T-cell (primary cell): ENCODE data around the gene DMP1. TPM values are rescaled to one million over a fixed set of nuclear protein-coding genes. Genes with fewer than 3 reads are reported as not detected.
"Not testable (repeated sequence)": the region's sequence is repeated elsewhere in the genome, so short reads cannot be mapped to it uniquely, and the experiment has no call there.

Source experiments
- ATAC-seq, 4 experiments: fragments of 200-7000 bp in 3 of 4; fragments of 150-1000 bp in 1 of 4; cut with Tn5 transposase; replicated peaks in 1 of 4; 1 replicate in 3 of 4; 2 replicates in 1 of 4; pipeline ENCODE4 v1.10.0; 2021; ENCODE audit warnings: moderate library complexity in 3 of 4, mild to moderate bottlenecking in 2 of 4, moderate number of reproducible peaks in 1 of 4
- CTCF ChIA-PET, 2 donors: fragments of 300-600 bp; sonication (Branson Sonifier 250); formaldehyde crosslinking; loops; one replicate each; lab custom pipeline; 2022; ENCODE audit warnings: antibody characterized with exemption in 2 of 2; lab: Charles Lee
- POLR2A ChIA-PET, 2 donors: fragments of 300-600 bp; sonication (Branson Sonifier 250); formaldehyde crosslinking; loops; one replicate each; lab custom pipeline; 2022; ENCODE audit warnings: antibody characterized with exemption in 2 of 2; lab: Charles Lee
- DNase-seq, 35 experiments: peaks; one replicate each; pipeline versions ENCODE4 v3.0.0 to v3.0.0-alpha.2; 2013 to 2023
- H3K27ac ChIP-seq: one replicate; pipeline ENCODE4 v1.5.1; 2013; ENCODE audit warnings: low read length
- H3K27me3 ChIP-seq, 2 experiments: replicated peaks in 1 of 2; 1 replicate in 1 of 2; 2 replicates in 1 of 2; pipeline versions ENCODE4 v1.6.1 to v1.7.0; 2013; ENCODE audit warnings: low read length in 1 of 2, mixed read lengths in 1 of 2; ENCODE audit not compliant: control insufficient read depth in 2 of 2, insufficient read depth in 2 of 2; ENCODE audit errors: extremely low read depth in 1 of 2
- H3K36me3 ChIP-seq, 2 donors: 1 replicate in 1 of 2; 2 replicates in 1 of 2; pipeline versions ENCODE4 v1.6.1 to v1.7.0; 2013; ENCODE audit warnings: low read length in 1 of 2; ENCODE audit not compliant: control insufficient read depth in 2 of 2, insufficient read depth in 1 of 2; ENCODE audit errors: extremely low read depth in 1 of 2
- H3K4me1 ChIP-seq, 2 experiments: 1 replicate in 1 of 2; 2 replicates in 1 of 2; pipeline versions ENCODE4 v1.6.1 to v1.7.0; 2013; ENCODE audit warnings: low read length in 2 of 2, mixed read lengths in 1 of 2; ENCODE audit not compliant: insufficient read depth in 2 of 2, control insufficient read depth in 1 of 2; ENCODE audit errors: extremely low read depth in 1 of 2
- H3K4me3 ChIP-seq, 2 donors: 1 replicate in 1 of 2; 2 replicates in 1 of 2; pipeline versions ENCODE4 v1.5.1 to v1.7.0; 2013; ENCODE audit warnings: mild to moderate bottlenecking in 2 of 2, low read length in 1 of 2, moderate library complexity in 1 of 2; ENCODE audit not compliant: control insufficient read depth in 1 of 2; ENCODE audit errors: extremely low read depth in 1 of 2
- H3K9me3 ChIP-seq: 2 replicates; pipeline ENCODE4 v1.7.0; 2013
- H3K27ac Mint-ChIP-seq, 2 donors: one replicate each; pipeline ENCODE4 v1.8.0; 2020 to 2021; ENCODE audit warnings: mild to moderate bottlenecking in 2 of 2, mixed read lengths in 2 of 2
- H3K27me3 Mint-ChIP-seq, 2 donors: one replicate each; pipeline ENCODE4 v1.8.0; 2021 to 2022; ENCODE audit warnings: mixed read lengths in 2 of 2
- H3K36me3 Mint-ChIP-seq: one replicate; pipeline ENCODE4 v1.8.0; 2021; ENCODE audit warnings: mixed read lengths
- H3K4me1 Mint-ChIP-seq, 3 donors: one replicate each; pipeline ENCODE4 v1.8.0; 2020 to 2022; ENCODE audit warnings: mixed read lengths in 3 of 3, mild to moderate bottlenecking in 1 of 3
- H3K4me3 Mint-ChIP-seq, 3 donors: one replicate each; pipeline ENCODE4 v1.8.0; 2020 to 2022; ENCODE audit warnings: mild to moderate bottlenecking in 3 of 3, mixed read lengths in 3 of 3, moderate library complexity in 3 of 3
- H3K9me3 Mint-ChIP-seq, 3 donors: one replicate each; pipeline ENCODE4 v1.8.0; 2020 to 2022; ENCODE audit warnings: mixed read lengths in 3 of 3
- WGBS: methylation state at CpG from one replicate; pipeline ENCODE4 v1.1.5; 2013; ENCODE audit warnings: missing lambda C conversion rate; ENCODE audit not compliant: insufficient coverage; 5-methylcytosine and 5-hydroxymethylcytosine counted together
- total RNA-seq, 35 experiments: library from RNA in 6 of 35; stranded (reverse) in 6 of 35; fragments of 120-200 nt in 1 of 35; gene quantifications; one replicate each; pipeline versions ENCODE4 v1.2.1 to v1.2.4 and lab custom pipeline; 2013 to 2026

Gene DMP1
- total RNA-seq, 5 donors from 2014 or later (not counting 1 experiment from before 2014, with no cell fraction given): not detected

DNA sequence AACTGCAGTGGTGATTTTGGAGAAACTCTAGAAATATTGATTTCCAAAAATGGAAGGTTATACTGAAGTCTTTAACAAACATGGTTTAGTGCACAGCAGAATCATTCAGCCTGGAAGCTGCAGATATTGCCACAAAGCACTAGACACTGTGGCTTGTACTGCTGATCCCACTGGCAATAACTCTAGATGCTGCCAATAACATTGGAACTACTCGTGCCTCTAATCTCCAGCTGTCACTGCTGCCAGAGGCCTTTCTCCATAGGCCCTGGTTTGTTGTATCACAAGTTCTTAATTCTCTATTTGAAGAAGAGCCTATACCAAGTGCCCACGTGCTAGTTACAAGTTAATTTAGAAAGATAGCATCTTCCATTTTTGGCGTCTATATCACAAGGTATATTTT is 19.3 kb downstream of the DMP1 start:
- CTCF ChIA-PET: no interaction called here
- DNase-seq (no peak), ATAC-seq (no peak)
- H3K9me3 ChIP-seq: peaks cover 3% of the 10 kb centered on the region
- H3K4me1 Mint-ChIP-seq: no peaks in the 10 kb centered on the region
- no peak overlapping the region for H3K27ac Mint-ChIP-seq
- no peak overlapping the region for H3K4me3 Mint-ChIP-seq
- peaks cover 0 to 4% of the 10 kb centered on the region in 2 experiments for H3K27me3 ChIP-seq
- no peaks in the 10 kb centered on the region for H3K36me3 Mint-ChIP-seq
- peaks cover 19 to 20% of the 10 kb centered on the region in 2 donors for H3K27me3 Mint-ChIP-seq
- no peaks in the 10 kb centered on the region for H3K36me3 ChIP-seq
- H3K4me1 ChIP-seq: no peaks in the 10 kb centered on the region
- H3K27ac ChIP-seq: no peak overlapping the region
- peaks cover 14 to 22% (median 20%) of the 10 kb centered on the region in 3 donors for H3K9me3 Mint-ChIP-seq
- H3K4me3 ChIP-seq: no peak overlapping the region
- 100% methylated on average over 1 of the region's 3 CpGs for WGBS
- POLR2A ChIA-PET: no interaction called here

DNA sequence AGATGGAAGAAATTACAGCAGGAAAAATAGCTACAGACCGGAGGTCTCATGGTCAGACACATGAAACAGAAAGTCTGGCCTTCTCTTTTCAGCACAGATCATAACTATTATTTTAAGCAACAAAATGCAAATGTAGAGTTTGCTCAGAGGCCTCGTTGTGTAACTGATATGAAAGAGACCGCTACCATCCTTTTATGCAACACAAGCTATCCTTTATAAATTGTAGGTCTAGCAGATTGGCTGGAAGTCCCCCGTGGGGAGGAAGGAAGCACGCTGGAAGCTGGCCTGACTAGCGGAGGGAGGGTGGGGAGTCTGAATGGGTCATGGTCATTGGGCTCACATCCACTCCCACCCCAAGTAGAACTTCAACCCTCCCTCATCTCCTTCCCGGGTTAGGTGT is 27.7 kb downstream of the DMP1 start:
- ChIA-PET CTCF (interaction anchor here (0.6 to 0.8 kb wide), 2 partner anchors 73 to 539 kb away, joined by 3 read pairs; no protein-coding TSS in a partner anchor), POLR2A (no interaction called here)
- H3K4me1 Mint-ChIP-seq: no peaks in the 10 kb centered on the region
- peaks cover 6 to 11% (median 7%) of the 10 kb centered on the region in 3 donors for H3K9me3 Mint-ChIP-seq
- peaks cover 0 to 4% of the 10 kb centered on the region in 2 experiments for H3K27me3 ChIP-seq
- ATAC-seq (no peak), DNase-seq (no peak)
- peaks cover 0 to 5% of the 10 kb centered on the region in 2 donors for H3K27me3 Mint-ChIP-seq
- no peak overlapping the region for H3K27ac ChIP-seq
- WGBS: no CpG with 5 or more reads among the region's 7 CpGs
- H3K36me3 Mint-ChIP-seq: no peaks in the 10 kb centered on the region
- no peak overlapping the region for H3K4me3 ChIP-seq
- no peak overlapping the region for H3K27ac Mint-ChIP-seq
- no peaks in the 10 kb centered on the region for H3K4me1 ChIP-seq
- no peaks in the 10 kb centered on the region for H3K36me3 ChIP-seq
- H3K4me3 Mint-ChIP-seq: no peak overlapping the region
- H3K9me3 ChIP-seq: peaks cover under 1% of the 10 kb centered on the region

DNA sequence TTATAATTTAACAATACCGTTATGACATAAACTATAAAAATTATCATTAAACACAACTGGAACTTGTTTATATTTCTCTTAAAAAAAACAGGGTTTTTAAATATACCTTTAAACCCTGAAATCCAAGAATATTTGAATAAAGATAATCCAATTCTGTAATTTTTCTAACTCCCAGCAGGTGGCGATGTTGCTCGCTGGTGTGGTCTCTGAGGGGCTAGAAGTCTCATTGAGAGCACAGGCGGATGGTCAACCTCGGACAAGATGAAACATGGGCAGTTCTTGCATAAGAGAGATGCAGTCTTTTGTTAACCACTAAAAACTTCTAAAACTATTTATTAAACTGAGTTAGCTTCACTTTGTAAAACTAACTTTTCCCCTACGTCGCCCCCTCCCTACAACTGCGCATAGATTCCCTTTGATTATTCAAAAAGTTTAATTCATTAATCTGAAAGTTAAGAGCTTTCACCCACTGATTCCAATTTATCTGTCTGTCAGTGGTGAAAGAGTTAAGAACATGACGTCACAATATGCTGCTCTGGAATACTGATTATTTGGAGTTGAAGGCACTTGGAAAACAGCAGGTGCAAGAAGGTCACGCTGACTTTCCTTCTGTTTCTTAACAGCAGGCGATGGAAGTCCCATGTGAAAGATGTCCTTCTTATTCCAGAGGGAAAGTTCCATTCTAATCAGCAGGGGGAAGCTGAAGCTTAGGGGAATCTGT is 29.5 kb downstream of the DMP1 start:
- Histone ChIP-seq H3K4me1 (no peaks in the 10 kb centered on the region), H3K27me3 (no peaks in the 10 kb centered on the region), H3K36me3 (no peaks in the 10 kb centered on the region), H3K27ac (no peak overlapping the region), H3K4me3 (no peak overlapping the region), H3K9me3 (no peaks in the 10 kb centered on the region)
- Mint-ChIP-seq H3K9me3 (peaks cover 0 to 4% (median 2%) of the 10 kb centered on the region in 3 donors), H3K4me1 (no peaks in the 10 kb centered on the region), H3K27ac (no peak overlapping the region), H3K27me3 (no peaks in the 10 kb centered on the region), H3K36me3 (no peaks in the 10 kb centered on the region), H3K4me3 (no peak overlapping the region)
- WGBS: 57% methylated on average over 1 of the region's 11 CpGs
- DNase-seq: peak in 11 of 35 experiments; percentile 1 to 60 (median 7)
- ChIA-PET CTCF (interaction anchor here (0.6 to 1.3 kb wide), 6 partner anchors 14 to 848 kb away, joined by 3 to 5 read pairs (median 4); no protein-coding TSS in a partner anchor), POLR2A (no interaction called here)
- ATAC-seq: no peak

DNA sequence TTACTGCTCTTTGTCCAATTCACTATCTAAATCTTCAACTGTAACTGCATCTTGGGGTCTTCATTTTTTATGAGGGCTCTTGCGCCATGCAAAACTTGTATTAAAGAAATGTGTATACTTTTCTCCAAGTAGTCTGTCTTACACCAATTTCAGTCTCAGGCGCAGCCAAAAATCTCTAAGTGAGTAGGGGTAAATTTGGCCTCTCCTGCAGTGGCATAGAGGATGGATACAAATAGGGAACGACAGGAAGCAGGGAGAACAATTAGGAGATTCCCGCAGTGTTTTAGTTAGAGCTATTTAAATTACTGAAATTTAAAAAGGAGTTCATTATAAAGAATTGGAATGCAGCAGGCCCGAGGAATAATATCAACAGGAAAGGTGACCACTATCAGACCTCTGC is 30.2 kb downstream of the DMP1 start:
- no peak overlapping the region for H3K4me3 Mint-ChIP-seq
- no peak for ATAC-seq
- H3K36me3 Mint-ChIP-seq: no peaks in the 10 kb centered on the region
- no CpG with 5 or more reads among the region's 5 CpGs for WGBS
- no peaks in the 10 kb centered on the region for H3K27me3 Mint-ChIP-seq
- Histone ChIP-seq H3K36me3 (no peaks in the 10 kb centered on the region), H3K27me3 (no peaks in the 10 kb centered on the region), H3K9me3 (no peaks in the 10 kb centered on the region), H3K4me1 (no peaks in the 10 kb centered on the region), H3K4me3 (no peak overlapping the region), H3K27ac (no peak overlapping the region)
- H3K4me1 Mint-ChIP-seq: no peaks in the 10 kb centered on the region
- no peak overlapping the region for H3K27ac Mint-ChIP-seq
- no peak for DNase-seq
- no peaks in the 10 kb centered on the region for H3K9me3 Mint-ChIP-seq
- ChIA-PET CTCF (interaction anchor here (0.6 to 1.3 kb wide), 5 partner anchors 31 to 847 kb away, joined by 3 to 5 read pairs (median 3); no protein-coding TSS in a partner anchor), POLR2A (no interaction called here)

DNA sequence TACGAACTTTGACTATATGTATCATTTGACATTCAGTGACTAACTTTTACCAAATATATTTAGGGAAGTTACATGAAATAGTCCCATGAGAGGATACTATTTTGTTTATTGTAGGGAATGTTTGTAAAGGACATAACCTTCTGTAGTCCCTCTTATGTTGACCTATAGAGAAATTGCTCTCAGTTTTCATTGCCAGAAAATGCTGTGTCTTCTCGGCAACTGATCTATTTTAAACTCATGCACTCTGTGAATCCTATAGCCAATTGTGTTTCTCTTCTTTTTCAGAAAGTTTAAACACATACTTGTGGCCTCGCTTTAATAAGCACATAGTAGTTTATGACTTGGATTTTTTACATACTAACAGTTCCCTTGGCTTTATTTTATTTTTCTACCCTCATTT is 38.2 kb downstream of the DMP1 start:
- WGBS: no CpG with 5 or more reads among the region's 3 CpGs
- DNase-seq: no peak
- Histone ChIP-seq H3K4me3 (no peak overlapping the region), H3K27ac (no peak overlapping the region), H3K36me3 (no peaks in the 10 kb centered on the region), H3K27me3 (peaks cover 0 to 5% of the 10 kb centered on the region in 2 experiments), H3K4me1 (no peaks in the 10 kb centered on the region), H3K9me3 (no peaks in the 10 kb centered on the region)
- ChIA-PET CTCF (no interaction called here), POLR2A (interaction anchor here in 1 of 2 donors (0.7 kb wide), 1 partner anchor 55 kb away, joined by 4 read pairs; no protein-coding TSS in a partner anchor)
- Mint-ChIP-seq H3K27ac (no peak overlapping the region), H3K36me3 (peaks cover 5% of the 10 kb centered on the region), H3K4me3 (no peak overlapping the region), H3K4me1 (no peaks in the 10 kb centered on the region), H3K9me3 (peaks cover 2 to 16% (median 11%) of the 10 kb centered on the region in 3 donors), H3K27me3 (peaks cover 3 to 5% of the 10 kb centered on the region in 2 donors)
- ATAC-seq: no peak

DNA sequence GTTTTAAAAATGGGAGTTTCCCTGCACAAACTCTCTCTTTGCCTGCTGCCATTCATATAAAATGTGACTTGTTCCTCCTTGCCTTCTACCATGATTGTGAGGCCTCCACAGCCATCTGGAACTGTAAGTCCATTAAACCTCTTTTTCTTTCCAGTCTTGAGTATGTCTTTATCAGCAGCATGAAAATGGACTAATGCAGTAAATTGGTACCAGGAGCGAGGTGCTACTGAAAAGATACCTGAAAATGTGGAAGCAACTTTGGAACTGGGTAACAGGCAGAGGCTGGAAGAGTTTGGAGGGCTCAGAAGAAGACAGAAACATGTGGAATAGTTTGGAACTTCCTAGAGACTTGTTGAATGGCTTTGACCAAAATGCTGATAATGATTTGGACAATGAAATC is 40.9 kb downstream of the DMP1 start:
- H3K4me1 Mint-ChIP-seq, POLR2A ChIA-PET, H3K4me3 Mint-ChIP-seq, H3K4me3 ChIP-seq, H3K36me3 ChIP-seq, H3K27ac Mint-ChIP-seq, DNase-seq, H3K36me3 Mint-ChIP-seq, H3K27me3 ChIP-seq, ATAC-seq, H3K27ac ChIP-seq, CTCF ChIA-PET, H3K4me1 ChIP-seq, H3K9me3 ChIP-seq: not testable (repeated sequence)
- 71% methylated on average over 1 of the region's 1 CpG for WGBS
- Mint-ChIP-seq H3K9me3 (peaks cover 4 to 18% (median 13%) of the 10 kb centered on the region in 3 donors), H3K27me3 (peaks cover 10 to 16% of the 10 kb centered on the region in 2 donors)
